Gastrocnemius medialis (tissue), 4 donors: Measurements from ENCODE around the gene PRKACB.

Experiments
- POLR2A ChIP-seq, 2 donors: fragments of 450-650 bp; IDR thresholded peaks; one replicate each; pipeline ENCODE4 v1.6.1; 2017; ENCODE audit warnings: antibody characterized with exemption in 2 of 2, mild to moderate bottlenecking in 2 of 2, moderate library complexity in 2 of 2
- TF ChIP-seq, protein P1 (sequence below), 5 experiments: fragments of 450-650 bp in 3 of 5; fragments of 200-600 bp in 2 of 5; sonication (generic) in 2 of 5; IDR thresholded peaks in 4 of 5; conservative IDR thresholded peaks in 1 of 5; 1 replicate in 4 of 5; 2 replicates in 1 of 5; pipeline ENCODE4 v1.5.1; 2016 to 2019; ENCODE audit warnings: antibody characterized with exemption in 5 of 5, mild to moderate bottlenecking in 3 of 5, moderate library complexity in 3 of 5

DNA sequence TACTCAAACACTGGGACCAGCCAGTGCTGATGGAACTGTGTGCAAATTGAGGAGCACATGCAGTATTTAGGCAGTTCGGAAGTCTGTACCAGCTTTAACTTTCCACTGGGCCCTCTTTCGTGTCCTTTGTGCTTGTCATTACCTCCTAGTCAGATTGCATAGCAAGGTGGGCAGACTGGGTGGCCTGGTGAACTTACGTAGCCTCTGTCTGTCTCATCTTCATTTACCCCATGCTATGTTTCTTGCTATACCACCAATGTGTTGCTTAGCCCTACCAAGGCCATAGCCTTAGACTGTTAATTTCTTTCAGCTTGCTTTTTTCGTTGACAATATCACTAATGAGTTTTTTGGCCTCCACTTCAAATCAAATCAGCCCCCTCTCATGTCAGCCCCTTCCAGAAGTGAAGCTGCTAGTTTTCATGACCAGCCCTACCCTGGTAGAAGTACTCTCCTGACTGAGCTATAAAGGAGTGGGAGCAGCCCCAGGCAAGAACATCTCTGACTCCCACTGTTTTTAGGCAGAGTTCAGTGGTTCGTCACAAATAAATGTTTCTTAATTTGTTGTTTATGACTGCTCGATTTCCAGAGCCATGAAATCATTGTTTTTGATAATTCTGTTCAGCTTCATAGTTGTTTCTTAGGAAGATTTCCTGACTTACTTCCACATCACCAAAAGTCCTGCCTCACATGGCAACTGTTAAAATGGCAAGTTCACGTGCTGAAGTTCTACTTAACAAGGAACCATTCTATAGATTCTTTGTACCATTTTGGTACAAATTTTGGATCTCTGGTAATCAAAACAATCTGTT, 19.3 kb downstream of the PRKACB start:
- TF ChIP-seq, protein P1, sequence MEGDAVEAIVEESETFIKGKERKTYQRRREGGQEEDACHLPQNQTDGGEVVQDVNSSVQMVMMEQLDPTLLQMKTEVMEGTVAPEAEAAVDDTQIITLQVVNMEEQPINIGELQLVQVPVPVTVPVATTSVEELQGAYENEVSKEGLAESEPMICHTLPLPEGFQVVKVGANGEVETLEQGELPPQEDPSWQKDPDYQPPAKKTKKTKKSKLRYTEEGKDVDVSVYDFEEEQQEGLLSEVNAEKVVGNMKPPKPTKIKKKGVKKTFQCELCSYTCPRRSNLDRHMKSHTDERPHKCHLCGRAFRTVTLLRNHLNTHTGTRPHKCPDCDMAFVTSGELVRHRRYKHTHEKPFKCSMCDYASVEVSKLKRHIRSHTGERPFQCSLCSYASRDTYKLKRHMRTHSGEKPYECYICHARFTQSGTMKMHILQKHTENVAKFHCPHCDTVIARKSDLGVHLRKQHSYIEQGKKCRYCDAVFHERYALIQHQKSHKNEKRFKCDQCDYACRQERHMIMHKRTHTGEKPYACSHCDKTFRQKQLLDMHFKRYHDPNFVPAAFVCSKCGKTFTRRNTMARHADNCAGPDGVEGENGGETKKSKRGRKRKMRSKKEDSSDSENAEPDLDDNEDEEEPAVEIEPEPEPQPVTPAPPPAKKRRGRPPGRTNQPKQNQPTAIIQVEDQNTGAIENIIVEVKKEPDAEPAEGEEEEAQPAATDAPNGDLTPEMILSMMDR (IDR thresholded peaks at IDR 0.05 in 4 of 5, conservative IDR thresholded peaks at IDR 0.05 in 1 of 5) = no peak
- TF ChIP-seq POLR2A (IDR thresholded peaks at IDR 0.05) = no peak
